ENCODE data around the gene PLXNA4. TPM values are rescaled to one million over a fixed set of nuclear protein-coding genes. Genes with fewer than 3 reads are reported as not detected.

Gene PLXNA4
- total RNA-seq, 1 donor from 2014 or later = 15.5 TPM

DNA sequence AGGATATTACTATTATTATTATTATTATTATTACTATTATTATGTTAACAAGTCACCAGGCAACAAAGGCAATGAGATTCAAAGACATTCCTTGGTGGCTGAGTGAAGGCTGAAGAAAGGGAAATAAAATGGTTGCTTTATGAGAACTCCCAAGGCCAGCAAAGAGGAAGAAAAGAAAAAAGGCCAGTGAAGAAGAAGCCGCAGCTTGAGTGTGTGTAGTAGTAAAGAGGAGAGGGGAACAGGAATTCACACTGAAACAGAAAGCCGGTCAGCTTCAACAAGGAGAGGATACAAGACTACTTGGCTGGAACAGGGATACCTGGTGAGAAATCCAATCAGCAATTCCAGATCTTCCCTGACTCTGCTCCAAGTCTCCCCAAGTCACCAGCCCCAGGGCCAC, 42.4 kb downstream of the PLXNA4 start:
- no peak for DNase-seq (ENCODE audit: low read depth, low spot score)

DNA sequence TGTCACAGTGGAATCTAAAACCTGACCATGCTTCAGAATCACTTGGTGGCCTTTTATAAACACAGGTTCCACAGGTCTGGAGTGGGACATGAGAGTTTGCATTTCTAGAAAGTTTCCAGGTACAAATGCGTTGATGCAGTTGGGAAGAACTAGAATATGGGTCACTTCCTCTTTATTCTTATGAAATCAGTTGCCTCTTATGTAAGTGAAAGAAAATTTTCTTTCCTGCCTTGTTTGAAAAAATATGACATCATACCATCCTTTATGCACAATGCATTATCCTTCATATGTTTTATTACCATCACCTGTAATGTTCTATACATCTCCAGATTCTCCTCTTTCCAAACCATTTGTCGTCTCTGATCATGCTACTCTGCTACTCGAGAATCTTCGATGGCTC, 44.0 kb downstream of the PLXNA4 start:
- DNase-seq (ENCODE audit: low read depth, low spot score) = no peak

DNA sequence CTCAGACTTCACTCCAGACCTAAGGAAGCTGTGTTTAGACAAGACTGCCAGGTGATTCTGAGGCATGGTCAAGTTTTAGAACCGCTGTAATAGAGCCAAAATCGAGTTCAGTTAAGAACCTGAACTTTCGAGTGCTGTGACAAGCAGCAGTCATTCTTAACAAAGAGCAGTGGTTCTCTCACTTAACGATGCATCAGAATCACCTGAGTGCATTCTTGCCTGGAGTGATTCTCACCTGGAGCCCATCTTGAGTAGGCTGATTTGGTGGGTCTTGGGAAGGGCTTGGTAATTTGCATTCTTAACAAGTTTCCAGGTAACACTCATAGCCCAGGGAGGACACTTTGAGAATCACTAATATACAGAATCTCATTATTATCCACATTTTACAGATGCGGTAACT, 44.7 kb downstream of the PLXNA4 start:
- no peak for DNase-seq (ENCODE audit: low read depth, low spot score)

DNA sequence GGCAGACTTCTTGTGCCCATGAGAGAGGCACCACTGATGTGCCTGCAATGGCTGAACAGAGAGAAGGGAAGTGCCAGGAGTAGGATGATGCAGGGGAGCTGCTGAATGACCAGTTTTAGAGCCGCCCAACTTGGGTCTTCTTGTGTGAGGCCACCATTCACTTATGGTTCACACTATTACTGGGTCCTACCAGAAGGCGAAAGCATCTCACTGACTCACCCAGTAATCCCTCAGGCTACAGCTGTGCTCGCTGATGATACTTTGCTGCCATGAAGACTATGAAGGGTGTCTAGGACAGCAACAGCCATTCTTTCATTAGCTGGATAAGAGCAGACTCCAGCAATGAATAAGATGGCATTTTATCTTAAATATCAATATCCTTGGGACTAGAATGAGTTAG, 47.6 kb downstream of the PLXNA4 start:
- DNase-seq (ENCODE audit: low read depth, low spot score) = no peak

DNA sequence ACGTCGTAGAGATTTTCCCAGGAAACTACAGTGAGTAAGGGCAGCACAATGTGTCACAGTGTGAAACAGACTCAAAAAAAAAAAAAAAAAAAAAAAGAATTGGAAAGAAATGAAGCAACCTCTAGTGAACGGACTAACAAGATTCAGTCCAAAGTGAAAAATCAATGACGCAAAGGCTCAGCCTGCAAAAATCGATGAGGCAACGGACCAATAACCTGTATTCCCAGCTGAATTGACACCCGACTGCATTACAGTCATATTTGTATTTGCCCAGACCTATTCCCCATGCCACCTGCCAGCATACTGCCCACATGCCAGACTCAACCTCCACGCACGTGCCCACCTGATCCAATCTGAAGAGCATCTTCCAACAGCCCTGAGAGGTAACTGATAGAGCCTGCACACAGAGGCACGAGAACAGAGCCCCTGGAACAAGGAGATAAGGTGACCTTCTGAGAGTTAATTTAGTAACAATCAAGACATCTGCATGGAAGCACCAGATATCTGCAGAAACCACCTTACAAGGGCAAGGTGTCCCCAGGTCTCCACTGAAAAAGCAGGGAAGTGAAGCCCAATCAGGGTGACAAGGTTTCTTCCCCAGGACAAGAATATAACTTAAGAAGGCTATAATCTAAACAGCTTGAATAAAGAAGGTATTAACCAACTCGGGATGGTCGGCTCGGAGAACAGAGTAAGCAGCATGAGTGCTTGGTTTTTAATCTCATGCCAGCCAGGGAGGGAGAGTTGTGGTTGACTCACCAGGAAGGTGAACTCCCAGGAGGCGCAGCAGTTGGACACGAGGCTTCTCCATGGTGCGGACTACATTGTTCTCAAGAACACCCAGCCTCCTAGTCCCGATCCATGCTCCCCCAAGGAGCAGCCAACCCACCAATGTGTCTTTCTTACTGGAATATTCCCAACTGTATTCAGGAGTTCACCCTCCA, 48.5 kb downstream of the PLXNA4 start:
- no peak for DNase-seq (ENCODE audit: low read depth, low spot score)

DNA sequence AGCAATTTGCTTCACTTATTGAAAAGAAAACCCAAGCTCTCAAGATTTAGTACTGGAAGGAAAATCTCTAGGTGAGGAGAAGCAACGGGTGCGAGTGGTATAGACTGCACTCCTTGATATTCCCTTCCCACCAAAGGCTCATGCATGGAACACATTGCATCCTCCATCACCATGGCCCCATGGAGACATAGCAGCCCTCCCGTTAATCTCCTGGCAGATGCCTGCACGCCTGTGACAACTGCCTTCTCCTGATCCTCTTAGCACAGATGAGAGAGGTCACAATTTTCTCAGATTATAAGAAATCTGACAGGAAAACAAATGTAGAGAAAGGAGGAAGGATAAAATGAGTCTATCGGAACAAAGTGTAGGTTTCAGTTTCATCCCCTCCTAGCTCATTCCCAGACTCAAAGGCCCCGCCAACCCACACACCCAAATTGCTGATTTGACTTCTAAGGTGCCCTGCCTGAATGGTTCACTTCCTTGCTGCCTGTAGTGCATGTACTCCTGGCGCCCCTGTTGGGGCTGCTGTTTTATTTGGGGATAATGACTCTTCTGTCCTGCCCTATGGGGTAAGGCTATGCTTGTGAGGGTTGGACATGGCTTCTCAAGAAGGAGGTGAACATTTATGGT, 50.0 kb downstream of the PLXNA4 start:
- no peak for DNase-seq (ENCODE audit: low read depth, low spot score)

DNA sequence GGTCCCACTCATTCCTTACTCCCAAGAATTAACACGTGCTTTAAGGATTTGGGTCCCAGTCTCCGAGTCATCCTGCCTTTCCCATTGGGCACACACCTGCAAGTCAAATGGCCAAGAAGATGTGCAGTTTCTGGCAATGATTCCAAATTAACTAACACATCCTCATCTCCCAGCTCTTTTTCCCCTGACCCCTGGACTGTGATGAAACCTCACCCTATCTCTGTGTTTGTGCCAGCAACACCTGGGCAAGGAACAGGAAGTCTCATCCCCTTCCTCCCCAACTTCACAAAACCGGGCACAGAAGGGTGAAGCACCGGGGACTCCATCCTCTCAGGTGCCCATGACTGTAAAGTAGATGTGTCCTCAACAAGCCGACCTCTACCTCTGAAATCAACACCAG, 54.8 kb downstream of the PLXNA4 start:
- DNase-seq (ENCODE audit: low read depth, low spot score) = no peak

DNA sequence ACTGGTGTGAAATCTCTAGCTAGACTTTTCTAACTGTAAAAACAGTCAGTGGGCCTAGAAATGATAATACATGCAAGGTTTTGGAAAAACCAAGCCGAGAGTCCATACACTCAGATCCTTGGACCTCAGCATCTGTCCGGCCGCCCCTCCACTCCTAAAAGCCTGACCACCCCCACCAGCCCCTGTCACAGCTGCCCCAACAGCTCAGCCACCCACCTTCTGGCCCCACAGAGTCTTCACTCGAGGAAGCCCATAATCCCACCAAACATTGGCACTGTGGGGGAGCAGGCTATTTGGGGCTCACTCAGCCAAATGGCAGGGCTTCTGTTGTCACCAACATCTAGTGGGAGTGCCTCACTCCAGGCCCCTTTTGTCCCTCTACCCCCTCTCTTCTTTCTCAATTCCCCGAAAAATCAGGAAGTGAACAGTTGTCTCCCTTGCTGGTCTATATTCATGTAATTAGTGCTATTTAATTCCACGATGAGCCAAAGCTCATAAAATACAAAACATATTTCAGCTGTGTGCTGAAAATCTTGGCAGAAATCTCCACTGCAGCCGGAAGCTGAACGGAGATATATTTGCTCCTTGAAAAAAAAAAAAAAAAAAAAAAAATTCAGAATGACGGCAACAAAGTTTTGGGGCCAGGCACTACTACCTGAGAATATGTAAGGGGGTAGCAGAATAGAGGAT, 55.5 kb downstream of the PLXNA4 start:
- no peak for DNase-seq (ENCODE audit: low read depth, low spot score)

DNA sequence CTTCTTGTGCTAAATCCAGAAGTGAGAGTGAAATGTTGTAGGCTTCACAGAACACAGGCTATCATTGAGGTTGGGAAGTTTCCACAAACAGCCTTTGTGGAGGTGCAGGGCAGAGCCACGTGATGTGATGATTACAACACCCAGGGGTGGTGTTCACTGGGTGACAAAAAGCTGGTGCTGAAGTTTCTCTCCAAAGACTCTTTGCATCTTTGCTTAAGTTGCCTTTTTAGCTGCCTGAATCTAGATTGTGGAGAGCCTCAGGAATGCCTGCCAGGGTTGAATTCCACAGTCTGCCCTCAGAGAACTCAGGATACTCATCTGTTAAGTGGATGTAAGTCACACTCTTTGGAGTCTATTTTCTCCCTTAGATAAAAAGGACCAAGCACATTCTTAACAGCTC, 56.3 kb downstream of the PLXNA4 start:
- DNase-seq (ENCODE audit: low read depth, low spot score) = no peak

DNA sequence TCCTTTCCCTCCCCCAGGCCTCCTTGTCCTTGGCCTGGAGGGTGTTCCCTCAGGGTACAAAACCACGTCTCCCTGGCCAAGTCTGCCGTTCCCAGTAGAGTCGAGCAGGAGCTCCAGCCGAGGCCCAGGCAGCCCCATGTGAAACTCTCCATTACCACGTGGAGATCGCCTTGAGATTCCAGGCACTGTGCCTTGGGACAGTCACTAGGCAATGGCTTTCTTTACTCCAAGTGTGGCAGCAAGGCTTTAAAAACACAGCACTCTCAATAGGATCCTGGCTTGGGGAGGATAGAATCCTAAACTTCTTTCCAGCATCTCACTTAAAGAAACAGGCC, 57.5 kb downstream of the PLXNA4 start:
- no peak for DNase-seq (ENCODE audit: low read depth, low spot score)

DNA sequence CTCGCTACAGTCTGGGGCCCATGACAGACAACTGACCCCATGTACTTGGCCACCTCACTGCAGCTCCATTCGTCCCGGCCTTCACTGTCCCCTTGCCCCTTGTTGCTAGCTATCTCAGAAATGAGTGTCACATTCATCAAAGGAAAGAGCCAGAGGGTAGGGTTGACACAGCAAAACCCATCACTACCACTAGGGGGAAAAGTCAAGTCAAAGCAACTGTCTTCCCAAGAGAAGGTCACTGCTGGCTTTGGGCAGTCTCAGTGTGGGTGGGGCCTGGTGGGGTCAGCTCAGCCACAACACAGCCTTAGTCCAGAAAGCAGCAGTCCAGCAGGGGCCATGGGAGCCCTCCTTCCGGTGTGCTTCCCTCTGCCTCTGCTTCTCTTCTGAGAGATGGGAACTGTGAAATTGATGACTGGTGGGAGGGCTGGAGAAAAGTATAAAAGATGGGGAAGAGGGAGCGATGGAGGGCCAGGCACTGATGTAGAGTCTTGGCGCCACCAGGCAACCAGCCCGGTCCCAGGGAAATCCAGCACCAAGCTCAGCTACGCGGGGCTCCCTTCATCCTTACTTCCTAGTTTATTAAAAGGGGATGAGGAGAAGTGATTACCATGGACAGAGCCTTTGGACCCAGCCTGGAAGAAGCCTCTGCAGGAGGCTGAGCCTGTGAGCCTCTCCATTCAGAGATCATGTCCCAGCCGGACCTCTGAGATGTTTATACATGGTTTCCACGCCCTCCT, 58.0 kb downstream of the PLXNA4 start:
- no peak for DNase-seq (ENCODE audit: low read depth, low spot score)

DNA sequence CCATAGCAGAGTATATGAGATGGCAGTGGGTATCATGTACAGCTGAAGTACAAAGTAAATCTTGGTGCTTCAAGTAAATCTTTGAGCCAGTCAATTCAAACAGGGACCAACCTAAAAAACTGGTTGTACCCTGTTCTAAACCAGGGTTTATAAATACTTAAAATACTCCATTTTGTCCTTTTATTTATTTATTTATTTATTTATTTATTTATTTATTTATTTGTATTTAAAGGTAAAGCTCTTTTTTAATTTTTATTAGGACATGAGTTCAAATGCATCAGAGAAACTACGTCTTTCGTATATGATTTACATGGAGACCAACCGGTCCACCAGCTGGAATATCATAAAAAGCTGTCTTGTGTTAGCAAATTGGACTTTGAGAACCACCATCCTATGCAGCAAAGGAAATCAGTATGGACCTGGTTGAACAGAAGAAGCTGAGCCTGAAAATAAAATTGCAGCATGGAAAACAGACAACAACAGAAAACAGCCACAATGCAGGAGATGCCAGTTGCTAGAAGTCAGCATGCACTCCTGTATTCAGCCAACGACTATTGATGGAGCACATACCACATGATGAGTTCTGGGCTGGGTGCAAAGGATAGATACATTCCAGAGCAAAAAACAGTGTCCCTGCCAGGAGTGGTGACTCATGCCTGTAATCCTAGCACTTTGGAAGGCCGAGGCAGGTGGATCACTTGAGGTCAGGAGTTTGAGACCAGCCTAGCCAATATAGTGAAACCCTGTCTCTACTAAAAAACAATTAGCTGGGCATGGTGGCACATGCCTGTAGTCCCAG, 60.0 kb downstream of the PLXNA4 start:
- DNase-seq (ENCODE audit: low read depth, low spot score) = no peak

DNA sequence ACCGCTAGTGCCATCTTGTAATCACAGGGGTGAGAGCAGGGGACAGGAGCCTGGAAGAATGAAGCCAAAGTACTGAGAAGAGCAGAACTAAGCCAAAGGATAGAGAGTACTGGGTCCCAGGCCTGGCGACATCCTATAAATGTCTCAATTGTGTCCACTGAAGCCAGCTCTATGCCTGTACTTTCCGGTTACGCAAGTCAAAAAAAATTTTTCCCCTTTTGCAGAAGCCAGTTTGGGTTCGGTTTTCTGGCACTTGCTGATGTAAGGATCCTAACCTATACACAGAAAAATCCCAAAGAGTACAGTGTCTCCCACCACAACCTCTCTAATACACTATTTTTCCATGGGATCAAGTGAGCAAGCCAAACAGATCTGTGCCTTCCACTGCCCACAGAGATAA, 61.1 kb downstream of the PLXNA4 start:
- no peak for DNase-seq (ENCODE audit: low read depth, low spot score)

DNA sequence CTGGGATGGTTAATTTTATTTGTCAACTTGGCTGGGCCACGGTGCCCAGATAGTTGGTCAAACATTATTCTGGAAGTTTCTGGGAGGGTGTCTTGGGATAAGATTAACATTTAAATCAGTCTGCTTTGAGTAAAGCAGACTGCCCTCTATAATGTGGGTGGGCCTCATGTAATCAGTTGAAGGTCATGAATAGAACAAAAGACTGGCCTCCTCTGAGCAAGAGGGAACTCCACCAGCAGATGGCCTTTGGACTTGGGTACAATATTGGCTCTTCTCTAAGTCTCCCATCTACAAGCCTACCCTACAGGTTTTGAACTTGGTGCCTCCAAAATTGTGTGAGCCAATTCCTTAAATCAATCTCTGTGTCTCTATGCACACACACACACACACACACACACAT, 61.8 kb downstream of the PLXNA4 start:
- DNase-seq (ENCODE audit: low read depth, low spot score) = no peak

DNA sequence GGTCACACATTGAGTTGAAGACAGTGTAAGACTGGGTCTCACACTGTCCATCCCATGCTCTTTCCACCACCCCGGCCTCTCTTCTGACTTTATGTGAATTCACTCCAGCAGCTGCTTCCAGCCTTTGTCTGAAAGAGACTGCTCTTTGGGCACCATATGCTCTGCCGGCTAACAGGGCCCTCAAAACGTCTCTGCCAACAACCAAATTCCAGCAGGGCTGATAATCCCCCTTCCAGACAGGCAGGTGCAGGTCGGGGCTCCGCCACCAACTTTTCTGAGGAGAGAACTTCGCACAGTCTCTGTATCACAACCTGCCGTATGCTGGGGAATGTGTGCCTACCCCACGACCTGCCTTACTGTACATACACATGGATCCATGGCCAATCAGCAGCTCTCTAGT, 64.3 kb downstream of the PLXNA4 start:
- no peak for DNase-seq (ENCODE audit: low read depth, low spot score)

DNA sequence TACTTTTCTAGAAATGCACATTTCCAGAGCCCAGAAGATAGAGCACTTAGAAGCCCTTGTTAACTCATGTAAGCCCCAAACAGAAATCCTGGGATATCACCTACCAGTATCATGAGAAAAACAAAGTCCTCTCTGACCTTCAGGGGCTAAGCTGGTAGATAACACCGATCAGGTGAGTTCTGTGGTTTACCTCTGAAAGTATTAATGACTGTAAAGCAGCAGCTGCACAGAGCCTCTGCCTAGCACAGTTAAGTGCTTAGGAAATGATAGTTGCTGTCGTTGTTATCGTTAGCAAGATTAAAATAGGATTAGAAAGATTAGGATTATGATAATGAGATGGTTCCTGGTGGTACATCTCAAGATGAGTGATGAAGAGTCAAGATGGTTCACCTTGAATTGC, 64.9 kb downstream of the PLXNA4 start:
- DNase-seq (ENCODE audit: low read depth, low spot score) = no peak

DNA sequence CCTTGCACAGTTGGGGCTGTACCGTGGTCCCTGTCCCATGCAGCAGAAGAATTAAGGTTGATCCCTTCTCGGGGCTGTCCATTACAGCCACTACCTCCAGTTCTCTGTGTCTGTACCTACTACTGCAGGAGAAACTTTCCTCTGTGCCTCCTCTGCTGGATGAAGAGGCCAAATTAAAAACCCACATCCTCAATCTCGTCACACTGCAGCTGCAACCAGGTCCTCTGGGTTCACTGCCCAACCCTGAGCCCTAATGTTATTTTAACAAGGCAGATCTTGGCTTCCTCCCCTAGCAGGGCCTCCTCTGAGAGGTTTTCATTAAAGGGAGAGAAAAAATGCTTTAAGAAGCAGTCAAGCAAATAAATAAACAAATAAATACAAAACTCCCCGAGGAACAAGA, 66.6 kb downstream of the PLXNA4 start:
- no peak for DNase-seq (ENCODE audit: low read depth, low spot score)

DNA sequence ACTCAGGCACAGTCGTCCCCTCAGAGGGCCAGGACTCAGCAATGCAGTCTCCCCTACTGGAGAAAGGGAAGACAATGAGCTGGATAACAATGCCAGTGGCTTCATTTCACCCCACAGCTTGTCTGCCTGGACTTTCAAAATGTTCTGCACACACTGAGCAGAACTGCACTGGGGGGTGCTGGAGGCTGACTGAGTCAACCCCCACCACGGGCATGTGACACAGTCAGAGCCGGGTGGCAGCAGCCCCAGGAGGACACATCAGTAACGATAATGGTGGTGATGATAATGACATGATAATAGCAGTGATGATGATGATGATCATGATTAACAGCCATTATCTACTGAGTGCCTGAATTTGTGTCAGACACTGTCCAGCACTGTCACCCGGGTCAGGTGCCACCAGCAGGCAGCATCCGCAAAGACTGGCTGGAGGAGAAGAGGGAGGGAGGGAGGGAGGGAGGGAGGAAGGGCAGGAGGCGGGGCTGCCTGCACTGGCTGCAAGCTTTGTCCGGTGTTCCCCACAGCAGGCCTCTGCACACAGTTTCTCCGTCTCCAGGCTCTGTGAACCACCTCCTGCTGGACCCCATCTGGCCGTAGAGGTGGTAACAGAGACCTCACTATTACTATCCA, 67.4 kb downstream of the PLXNA4 start:
- DNase-seq (ENCODE audit: low read depth, low spot score) = no peak

DNA sequence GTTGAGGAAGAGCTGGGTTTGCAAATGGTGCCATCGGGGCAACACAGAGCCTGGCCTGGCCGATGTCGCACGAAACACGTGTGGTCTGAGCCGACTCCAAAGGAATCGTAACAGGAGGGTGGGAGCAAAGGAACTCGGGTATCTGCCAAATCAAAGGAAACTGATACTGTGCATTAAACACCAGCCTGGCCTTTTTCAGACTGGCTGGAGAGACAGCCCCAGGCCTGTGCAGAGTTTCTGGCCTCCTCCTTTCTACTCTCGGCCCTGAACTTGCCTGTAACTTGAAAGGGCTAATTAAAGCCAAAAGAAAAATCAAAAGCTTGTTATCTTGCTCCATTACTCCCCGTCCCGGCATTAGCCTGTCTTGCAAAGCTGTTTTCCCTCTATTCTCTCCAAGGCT, 71.4 kb downstream of the PLXNA4 start:
- no peak for DNase-seq (ENCODE audit: low read depth, low spot score)

DNA sequence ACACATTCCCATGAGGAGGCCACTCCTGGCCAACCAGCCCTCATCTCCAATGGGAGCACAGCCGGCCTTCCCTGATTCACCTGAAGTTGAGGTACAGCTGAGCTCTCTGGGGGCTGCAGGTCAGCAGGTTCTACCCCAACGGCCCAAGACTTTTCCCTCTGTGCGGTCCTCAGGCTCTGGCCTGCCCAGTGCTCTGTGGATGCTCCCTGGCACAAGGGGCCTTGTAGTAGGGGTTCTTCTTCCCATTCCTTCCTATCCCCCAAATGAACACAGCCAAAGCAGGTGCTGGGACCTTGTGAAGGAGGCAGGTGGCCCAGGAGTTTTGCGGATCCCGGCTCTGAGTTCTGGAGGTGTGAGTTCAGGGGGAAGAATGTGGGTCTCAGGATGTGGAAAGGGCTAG, 72.2 kb downstream of the PLXNA4 start:
- no peak for DNase-seq (ENCODE audit: low read depth, low spot score)

DNA sequence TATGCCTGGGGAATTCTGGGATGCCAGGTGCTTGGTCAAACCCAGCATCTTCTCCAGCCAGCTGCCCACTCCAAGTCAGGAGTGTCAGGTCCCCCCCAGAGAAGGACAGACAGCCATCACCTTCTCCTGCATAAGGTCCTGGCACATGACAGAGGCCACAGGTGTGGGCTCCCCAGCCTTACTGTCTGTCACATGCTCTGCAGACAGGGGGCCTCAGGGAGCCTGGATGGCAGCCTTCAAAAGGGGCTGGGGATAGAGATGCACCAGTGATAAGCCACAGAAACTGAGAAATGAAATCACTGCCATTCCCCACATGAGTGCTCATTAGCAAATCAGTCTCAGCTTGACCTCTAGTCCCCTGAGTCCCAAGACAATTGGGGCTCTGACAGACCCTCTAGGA, 72.9 kb downstream of the PLXNA4 start:
- DNase-seq (ENCODE audit: low read depth, low spot score) = no peak

Data from pulmonary artery endothelial cell (primary cell).